ENCODE measurements around the gene TLN1.

TLN1 gene

DNA sequence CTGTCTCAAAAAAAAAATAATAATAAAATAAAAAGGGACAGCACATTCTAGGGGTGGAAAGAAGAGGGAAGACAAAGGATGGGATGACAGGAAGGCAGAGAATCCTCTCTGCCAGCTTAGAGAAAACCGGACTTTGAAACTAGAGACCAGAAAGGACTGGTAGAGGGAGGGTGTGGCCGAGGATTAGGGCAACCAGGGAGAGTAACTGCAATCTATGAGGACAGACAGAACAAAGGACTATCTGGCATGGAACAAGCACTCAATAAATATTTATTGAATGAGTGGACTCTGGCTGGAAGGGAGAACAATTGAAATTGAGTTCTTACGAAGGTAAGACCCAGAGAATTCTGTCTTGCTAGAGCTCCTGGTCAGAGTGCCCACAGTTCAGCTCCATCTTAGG is 14.6 kb upstream of the TLN1 start:
- no peak for DNase-seq (ENCODE audit: low spot score)
- TF ChIP-seq, protein P1, sequence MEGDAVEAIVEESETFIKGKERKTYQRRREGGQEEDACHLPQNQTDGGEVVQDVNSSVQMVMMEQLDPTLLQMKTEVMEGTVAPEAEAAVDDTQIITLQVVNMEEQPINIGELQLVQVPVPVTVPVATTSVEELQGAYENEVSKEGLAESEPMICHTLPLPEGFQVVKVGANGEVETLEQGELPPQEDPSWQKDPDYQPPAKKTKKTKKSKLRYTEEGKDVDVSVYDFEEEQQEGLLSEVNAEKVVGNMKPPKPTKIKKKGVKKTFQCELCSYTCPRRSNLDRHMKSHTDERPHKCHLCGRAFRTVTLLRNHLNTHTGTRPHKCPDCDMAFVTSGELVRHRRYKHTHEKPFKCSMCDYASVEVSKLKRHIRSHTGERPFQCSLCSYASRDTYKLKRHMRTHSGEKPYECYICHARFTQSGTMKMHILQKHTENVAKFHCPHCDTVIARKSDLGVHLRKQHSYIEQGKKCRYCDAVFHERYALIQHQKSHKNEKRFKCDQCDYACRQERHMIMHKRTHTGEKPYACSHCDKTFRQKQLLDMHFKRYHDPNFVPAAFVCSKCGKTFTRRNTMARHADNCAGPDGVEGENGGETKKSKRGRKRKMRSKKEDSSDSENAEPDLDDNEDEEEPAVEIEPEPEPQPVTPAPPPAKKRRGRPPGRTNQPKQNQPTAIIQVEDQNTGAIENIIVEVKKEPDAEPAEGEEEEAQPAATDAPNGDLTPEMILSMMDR (IDR thresholded peaks at IDR 0.05), result no peak
- Histone ChIP-seq H3K27ac (peak overlapping the region; percentile 21 to 97), H3K4me3 (peak overlapping the region; percentile 90)

DNA sequence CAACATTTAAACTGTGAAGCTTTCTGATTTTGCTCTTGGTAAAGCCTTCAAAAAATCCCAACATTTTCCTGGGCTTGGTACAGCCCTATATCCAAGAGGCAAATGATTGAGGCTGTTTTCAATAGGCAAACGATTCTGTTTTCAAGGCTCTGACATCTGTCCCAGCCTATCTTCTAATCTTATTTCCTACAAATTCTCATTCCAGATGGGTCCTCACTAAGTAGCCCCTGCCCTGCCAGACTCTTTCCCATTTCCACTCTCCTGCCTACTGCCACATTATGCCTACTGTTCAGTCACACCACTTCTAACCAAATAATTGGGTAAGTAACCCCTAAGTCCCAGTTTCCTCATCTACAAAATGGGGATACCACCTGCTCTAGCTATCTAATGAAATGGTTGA is 13.6 kb upstream of the TLN1 start:
- TF ChIP-seq, protein P1 (IDR thresholded peaks at IDR 0.05), result no peak
- DNase-seq (ENCODE audit: low spot score), result no peak
- H3K27ac ChIP-seq, result peak overlapping the region in 1 of 2 donors; percentile 3
- peak overlapping the region; percentile 90 for H3K4me3 ChIP-seq

DNA sequence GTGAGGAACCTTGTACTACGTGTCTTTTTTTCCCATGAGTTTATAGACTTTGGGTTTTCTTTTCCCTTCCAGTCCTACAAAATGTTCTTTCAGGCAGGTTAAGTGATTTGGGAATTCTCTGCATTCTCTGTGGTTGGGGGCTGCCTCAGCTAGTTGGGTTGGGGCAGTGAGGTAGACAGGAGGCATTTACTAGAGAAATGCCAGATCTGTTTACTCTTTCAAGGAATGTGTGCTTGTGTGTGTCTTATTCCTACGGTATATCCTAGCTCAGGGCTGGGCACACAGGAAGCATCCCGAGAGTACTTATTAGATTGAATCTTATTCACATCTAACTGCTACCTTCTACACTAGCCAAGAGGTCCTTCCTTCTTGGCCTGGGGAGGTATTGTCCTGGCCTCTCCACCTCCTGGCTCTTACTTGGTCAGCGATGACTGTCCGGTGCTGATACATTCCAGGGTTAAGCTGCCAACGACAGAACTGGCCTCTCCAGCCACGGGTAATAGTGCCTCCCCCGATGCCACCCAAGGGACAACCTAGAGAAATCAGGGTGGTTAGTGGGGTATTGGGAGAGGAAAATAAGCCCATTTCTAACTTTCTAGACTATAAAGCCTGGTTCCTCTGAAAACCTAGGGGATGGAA is 12.0 kb upstream of the TLN1 start:
- TF ChIP-seq, protein P1 (IDR thresholded peaks at IDR 0.05), result no peak
- peak; percentile 52 for DNase-seq (ENCODE audit: low spot score)
- no peak overlapping the region for H3K4me3 ChIP-seq
- H3K27ac ChIP-seq, result no peak overlapping the region

DNA sequence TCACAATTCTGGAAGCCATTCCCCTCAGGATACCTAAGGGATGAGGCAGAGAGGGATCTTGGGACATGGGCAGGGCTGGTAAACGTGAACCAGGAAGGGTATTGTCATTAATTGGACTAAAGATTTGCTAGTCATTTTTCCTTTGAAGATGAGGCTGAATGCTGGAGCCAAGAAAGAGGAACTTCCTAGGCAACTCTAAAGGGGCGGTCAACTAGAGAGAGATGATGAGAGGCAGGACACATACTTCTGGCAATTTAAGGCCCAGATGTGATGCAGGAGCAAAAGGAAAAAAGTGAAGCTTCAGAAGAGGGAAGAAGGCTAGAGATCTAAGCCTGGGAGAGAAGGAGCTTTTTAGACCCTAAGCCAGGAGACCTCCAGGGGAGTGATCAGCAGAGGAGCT is 11.5 kb upstream of the TLN1 start:
- no peak for DNase-seq (ENCODE audit: low spot score)
- Histone ChIP-seq H3K27ac (no peak overlapping the region), H3K4me3 (no peak overlapping the region)
- TF ChIP-seq, protein P1 (IDR thresholded peaks at IDR 0.05), result no peak

DNA sequence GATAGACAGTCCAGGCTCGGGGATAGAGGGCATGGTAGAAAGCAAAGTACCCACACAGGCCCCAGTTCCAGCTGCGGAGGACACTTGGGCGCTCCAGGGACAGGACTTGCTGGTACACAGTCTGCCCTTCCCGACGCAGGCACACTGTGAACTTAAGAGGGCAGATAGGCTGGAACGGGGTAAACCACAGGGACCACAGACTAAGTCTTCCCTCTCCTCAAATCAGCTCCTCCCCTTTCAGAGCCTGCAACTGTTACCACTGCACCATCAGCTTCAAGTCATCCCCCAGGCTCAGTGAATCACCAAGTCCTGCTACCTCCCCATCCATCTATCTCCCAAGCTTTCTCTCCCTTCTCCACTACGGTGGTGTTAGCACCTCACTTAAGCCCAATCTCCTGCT is 9.7 kb upstream of the TLN1 start:
- Histone ChIP-seq H3K4me3 (no peak overlapping the region), H3K27ac (no peak overlapping the region)
- TF ChIP-seq, protein P1 (IDR thresholded peaks at IDR 0.05), result no peak
- peak; percentile 35 for DNase-seq (ENCODE audit: low spot score)

DNA sequence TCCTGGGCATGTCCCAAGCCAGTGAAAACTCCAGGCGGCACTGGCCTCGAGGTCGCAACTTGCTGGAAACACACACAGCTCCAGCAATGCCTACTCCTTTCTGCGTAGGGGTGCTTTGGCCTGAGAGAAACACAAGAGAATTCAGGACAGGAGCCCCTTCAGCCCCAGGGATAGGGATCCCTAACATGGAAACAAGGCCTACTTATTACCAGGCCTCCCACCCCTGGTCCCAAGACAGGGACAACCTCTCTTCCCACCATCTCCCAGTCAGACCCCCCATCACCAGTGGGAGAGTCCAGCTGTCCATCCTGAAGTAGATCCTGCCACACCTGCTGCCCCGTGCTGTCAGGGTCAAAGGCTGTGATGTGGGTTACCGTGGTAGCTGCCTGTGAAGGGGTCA is 8.2 kb upstream of the TLN1 start:
- Histone ChIP-seq H3K27ac (no peak overlapping the region), H3K4me3 (no peak overlapping the region)
- DNase-seq (ENCODE audit: low spot score), result no peak
- TF ChIP-seq, protein P1 (IDR thresholded peaks at IDR 0.05), result no peak

DNA sequence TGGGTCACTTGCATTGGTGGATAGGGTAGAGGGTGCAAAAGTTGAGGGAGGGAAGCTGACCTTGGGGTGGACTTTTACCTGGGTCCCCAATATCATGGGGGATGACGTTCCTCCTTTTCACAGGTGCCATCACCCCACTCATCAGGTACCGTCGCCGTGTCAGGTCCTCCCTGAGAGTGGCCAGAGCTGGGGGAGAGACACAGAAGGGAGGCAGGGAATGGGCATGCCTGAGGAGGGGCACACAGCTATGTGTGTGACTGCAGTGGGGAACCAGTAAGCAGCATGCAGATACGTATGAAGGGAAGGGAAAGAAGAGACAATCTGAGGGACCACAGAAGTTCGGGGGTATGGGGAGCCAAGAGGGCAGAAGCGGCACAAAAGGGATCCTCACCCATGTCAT is 6.9 kb upstream of the TLN1 start:
- no peak for DNase-seq (ENCODE audit: low spot score)
- TF ChIP-seq, protein P1 (IDR thresholded peaks at IDR 0.05), result no peak
- H3K4me3 ChIP-seq, result no peak overlapping the region
- no peak overlapping the region for H3K27ac ChIP-seq

Measured in coronary artery (tissue), 2 donors.